HG02588 (cell line): ENCODE results near the gene PPP6R2.
"Not testable (repeated sequence)": the region's sequence is repeated elsewhere in the genome, so short reads cannot be mapped to it uniquely, and the experiment has no call there.

Experiments used
- ATAC-seq: cut with Tn5 transposase; IDR thresholded peaks from one replicate; pipeline ENCODE4 v1.9.1; 2021; ENCODE audit warnings: mild to moderate bottlenecking, moderate library complexity; ENCODE audit not compliant: unreplicated experiment

Gene PPP6R2

DNA sequence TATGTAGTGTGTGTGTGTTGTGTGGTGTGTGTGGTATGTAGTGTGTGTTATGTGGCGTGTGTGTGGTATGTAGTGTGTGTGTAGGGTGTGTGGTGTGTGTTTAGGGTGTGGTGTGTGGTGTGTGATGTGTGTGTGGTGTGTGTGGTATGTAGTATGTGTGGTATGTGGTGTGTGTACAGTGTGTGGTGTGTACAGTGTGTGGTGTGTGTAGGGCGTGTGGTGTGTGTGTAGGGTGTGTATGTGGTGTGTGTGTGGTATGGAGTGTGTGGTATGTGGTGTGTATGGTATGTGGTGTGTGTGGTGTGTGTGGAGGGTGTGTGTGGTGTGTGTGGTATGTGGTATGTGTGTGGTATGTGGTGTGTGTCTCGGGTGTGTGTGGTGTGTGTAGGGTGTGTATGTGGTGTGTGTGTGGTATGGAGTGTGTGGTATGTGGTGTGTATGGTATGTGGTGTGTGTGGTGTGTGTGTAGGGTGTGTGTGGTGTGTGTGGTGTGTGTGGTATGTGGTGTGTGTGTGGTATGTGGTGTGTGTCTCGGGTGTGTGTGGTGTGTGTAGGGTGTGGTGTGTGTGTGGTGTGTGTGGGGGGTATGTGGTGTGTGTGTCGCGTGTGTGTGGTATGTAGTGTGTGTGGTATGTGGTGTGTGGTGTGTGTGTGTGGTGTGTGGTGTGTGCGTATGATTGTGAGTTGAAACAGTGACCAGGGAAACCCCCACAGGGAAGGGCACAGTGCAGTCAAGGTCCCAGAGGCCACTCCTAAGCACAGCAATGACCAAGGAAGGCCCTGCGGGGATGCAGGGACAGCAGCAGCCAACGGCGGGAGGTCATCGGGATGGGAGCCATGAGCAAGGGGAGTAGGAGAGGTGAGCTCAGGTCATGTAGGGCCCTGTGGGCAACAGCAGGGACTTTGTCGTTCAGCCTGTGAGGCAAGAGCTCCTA is 2.9 kb upstream of the PPP6R2 start:
- ATAC-seq, result no peak

DNA sequence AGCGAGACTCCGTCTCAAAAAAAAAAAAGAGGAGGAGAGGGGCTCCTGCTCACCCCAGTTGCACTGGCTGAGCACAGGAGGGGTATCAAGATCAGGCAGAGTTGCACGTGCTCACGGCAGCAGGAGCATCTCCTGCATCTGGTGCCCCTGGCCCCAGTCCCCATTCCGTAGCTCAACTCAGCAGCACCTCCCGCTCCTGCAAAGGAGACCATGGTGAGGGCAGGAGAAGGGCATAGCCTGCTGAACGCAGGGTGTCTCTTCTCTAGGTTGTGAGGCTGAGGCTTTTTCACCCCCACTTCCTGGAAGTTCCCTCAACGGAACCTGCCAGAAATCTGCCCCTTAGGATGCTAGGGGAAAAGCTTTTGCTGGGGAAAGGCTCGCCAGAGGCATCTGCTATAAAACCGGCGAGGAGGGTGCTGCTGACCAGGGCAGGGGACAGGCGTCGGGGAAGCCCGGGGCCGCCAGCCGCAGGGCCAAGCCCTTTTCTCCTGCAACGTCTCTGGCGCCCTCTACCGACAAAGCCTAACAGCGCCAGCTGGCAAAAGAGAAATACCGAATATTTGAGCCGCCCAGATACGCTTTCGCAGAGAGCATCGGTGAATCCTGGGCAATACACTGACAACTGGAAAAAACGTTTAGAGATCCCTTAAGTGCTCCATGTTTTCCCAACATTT is 1.0 kb upstream of the PPP6R2 start:
- ATAC-seq, result no peak

DNA sequence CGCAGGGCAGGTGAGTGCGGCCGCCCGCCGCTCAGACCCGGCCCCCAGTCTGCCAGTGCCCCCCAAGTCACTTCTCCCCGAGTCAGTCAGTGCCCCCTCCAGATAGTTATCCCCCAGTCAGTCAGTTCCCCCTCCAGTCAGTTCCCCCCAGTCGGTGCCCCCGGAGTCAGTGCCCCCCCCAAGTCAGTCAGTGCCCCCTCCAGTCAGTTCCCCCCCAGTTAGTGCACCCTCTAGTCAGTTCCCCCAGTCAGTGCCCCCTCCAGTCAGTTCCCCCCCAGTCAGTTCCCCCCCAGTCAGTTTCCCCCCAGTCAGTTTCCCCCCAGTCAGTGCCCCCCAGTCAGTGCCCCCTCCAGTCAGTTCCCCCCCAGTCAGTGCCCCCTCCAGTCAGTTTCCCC is 411 bp downstream of the PPP6R2 start:
- no peak for ATAC-seq

DNA sequence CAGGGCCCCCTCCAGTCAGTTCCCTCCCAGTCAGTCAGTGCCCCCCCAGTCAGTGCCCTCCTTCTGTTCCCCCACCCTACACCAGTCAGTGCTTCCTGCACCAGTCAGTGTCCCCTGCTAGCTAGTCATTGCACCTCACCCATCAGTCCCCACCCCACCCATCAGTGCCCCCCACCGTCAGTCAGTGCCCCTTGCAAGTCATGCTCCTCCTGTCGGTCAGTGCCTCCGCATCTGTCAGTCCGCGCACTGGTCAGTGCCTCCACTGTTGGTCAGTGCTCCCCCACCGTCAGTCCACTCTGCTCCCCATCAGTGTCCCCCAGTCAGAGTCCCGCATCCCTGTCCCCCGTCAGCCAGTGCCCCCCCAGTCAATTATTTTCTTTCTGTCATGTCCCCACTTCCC is 3.3 kb downstream of the PPP6R2 start:
- no peak for ATAC-seq

DNA sequence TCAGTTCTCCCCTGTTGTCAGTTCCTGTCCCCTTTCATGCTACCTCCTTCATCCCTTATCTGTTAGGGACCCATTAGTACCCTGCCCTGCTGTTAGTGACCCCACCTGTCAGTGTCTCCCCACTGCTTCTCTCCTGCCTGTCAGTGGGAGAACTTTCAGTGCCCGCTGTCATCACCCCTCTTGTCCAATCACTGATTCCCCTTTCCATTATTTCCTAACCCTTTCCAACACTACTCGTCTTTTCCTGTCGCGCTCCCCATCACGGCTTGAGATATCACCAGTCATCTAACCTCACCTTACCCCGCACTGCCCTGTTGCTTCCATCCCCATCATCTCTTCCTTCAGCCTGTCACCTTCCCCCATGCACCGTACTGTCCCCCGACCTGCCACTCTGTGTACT is 4.0 kb downstream of the PPP6R2 start:
- no peak for ATAC-seq

DNA sequence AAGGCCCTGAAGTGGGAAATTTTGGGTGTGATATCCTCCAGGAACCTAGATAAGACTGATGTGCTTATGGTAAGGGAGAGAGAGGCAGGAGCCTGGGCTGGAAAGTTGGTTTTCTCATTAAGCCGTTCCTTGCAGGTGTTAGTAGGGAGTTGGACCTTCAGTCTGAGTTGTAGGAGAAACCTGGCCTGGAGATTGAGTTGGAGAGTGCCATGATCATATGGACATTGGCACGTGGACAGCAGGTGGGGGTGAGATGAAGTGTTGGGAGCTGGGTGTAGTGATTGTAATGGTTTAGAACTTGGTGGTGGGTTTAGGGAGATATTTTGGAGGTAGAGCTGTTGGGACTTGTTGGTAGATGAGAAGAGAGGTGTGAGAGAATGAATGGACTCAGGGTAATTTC is 4.9 kb downstream of the PPP6R2 start:
- no peak for ATAC-seq

DNA sequence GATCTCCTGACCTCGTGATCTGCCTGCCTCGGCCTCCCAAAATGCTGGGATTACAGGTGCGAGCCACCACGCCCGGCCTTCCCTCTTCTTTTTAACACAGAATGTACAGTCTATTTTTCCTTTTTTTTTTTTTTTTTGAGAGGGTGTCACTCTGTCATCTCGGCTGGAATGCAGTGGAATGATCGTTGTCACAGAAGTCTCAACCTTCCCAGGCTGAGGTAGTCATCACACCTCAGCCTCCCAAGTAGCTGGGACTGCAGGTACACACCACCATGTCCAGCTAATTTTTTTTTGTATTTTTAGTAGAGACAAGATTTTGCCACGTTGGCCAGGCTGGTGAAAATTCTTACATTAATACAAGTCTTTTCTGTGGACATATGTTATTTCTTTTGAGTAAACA is 13.1 kb downstream of the PPP6R2 start:
- no peak for ATAC-seq

DNA sequence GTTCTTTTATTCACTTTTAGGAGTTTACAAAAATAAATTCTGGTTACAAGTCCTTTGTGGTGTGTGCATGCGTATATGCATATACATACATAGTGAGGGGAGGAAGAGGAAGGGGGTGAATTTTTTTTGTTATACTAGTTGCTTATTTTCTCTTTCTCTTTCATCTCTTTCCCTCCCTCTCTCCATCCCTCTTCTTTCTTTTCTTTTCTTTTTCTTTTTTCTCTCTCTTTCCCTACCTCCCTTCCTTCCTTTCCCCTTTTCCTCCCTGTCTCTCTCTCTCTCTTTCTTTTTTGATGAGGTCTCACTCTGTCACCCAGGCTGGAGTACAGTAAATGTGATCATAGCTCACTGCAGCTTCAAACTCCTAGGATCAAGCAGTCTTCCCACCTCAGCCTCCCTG is 14.1 kb downstream of the PPP6R2 start:
- ATAC-seq, result no peak

DNA sequence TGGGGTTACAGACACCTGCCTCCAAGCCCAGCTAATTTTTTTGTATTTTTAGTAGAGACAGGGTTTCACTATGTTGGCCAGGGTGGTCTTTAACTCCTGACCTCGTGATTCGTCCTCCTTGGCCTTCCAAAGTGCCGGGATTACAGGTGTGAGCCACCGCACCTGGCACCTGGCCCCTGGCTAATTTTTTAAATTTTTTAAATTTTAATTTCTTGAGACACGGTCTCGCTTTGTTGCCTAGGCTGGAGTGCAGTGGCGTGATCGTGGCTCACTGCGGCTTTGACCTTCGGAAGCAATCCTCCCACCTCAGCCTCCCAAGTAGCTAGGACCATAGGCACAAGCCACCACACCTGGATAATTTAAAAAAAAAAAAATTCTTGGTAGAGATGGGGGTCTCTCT is 14.6 kb downstream of the PPP6R2 start:
- ATAC-seq, result no peak

DNA sequence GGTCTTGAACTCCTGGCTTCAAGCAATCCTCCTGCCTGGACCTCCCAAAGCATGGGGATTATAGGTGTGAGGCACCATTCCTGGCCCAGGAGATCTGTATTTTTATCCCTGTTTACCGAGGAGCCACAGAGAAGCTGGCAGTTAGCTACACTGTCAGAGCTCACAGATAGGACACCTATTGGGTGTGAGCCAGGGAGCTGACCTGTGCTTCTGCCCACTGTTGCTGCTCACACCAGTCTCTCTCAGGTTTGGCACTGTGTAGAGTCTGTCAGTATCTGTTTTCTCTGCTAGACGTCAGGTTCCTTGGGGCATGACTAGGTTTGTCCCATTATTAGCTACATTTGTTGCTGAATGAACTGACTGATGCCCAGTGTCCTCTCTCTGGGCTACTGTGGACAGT is 17.5 kb downstream of the PPP6R2 start:
- ATAC-seq, result no peak

DNA sequence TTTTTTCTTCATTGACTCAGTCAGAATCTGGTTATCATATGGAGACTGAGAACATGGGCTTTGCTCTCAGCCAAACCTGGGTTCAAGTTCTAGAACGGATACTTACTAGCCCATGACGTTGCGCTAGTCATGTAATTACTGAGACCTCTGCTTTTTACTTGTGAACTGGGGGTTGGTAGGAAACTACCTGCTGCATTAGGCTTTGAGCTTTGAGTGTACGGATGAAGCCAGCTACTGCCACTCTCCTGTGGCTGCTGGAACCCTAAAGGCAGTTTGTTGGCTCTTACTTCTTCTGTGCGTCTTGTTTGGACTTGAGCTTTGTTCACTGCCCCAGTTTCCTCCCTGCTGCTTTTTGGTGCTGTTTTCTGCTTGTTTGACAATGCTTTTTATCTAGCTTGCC is 18.1 kb downstream of the PPP6R2 start:
- no peak for ATAC-seq

DNA sequence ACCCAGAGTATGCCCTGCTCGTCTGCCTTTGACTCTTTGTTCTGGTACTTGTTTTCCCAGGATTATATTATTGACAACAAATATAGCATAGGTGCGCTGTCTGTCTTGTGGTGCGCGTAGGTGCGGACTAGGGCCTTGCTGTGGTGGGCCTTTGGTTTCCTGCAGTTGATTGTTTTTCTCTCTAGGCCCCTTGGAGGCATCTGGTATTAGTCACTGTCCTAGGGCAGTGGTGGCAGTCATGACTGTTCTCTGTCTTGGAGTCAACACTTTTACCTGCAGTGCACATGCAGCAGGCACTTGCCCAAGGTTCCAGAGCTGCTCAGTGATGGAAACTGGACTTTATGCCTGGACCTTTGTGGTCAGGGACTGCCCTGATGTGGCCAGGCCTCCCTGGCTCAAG is 18.6 kb downstream of the PPP6R2 start:
- no peak for ATAC-seq

DNA sequence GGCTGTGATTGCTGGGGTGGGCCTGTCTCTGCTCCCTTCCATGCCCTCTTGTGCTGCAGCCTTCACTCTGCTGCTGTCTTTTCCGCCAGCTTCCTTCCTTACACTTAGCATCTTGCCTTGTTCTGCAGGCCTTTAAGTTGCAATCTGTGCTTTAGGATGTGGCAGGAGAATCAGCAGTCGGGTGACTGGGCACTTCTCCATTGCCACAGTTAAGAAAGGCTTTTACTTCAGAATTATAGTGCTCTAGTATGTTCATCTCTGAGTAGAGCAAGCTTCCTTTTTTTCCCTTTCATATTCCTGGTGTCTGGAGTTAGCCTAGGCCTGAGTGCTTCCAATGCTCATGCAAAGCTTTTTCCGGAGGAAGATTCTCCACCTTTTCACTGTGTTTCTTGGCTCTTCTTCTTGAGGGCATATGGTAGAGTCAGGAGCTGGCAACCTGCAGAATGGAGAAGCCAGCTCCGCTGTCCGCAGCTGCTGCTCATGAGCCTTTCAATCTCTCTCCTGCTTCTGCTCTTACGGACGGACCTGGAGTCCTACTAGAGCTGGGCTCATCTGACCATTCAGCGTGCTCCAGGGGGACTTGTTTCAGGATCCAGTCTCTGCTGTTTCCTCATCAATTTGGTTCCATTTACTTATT is 20.2 kb downstream of the PPP6R2 start:
- no peak for ATAC-seq

DNA sequence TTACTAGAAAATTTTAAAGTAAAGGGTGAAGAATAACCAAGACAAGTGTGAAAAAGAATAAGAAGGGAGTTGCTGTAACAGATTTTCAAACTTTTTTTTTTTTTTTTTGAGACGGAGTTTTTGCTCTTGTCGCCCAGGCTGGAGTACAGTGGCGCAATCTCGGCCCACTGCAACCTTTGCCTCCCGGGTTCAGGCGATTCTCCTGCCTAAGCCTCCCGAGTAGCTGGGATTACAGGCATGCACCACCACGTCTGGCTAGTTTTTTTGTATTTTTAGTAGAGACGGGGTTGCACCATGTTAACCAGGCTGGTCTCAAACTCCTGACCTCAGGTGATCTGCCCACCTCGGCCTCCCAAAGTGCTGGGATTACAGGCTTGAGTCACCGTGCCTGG is 20.7 kb downstream of the PPP6R2 start:
- ATAC-seq, result not testable (repeated sequence)

DNA sequence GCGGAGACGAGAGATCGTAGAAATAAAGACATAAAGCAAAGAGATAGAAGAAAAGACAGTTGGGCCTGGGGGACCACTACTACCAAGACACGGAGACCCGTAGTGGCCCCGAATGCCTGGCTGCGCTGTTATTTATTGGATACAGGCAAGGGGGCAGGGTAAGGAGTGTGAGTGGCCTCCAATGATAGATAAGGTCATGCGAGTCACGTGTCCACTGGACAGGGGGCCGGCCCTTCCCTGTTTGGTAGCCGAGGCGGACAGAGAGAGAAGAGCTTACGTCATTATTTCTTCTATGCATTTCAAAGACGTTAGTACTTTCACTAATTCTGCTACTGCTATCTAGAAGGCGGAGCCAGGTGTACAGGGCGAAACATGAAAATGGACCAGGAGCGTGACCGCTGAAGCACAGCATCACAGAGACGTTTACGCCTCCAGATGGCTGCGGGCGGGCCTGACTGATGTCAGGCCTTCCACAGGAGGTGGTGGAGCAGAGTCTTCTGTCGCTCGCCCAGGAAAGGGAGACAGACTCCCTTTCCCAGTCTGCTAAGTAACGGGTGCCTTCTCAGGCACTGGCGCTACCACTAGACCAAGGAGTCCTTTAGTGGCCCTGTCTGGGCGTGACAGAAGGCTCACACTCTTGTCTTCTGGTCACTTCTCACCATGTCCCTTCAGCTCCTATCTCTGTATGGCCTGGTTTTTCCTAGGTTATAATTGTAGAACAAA is 24.8 kb downstream of the PPP6R2 start:
- ATAC-seq, result no peak

DNA sequence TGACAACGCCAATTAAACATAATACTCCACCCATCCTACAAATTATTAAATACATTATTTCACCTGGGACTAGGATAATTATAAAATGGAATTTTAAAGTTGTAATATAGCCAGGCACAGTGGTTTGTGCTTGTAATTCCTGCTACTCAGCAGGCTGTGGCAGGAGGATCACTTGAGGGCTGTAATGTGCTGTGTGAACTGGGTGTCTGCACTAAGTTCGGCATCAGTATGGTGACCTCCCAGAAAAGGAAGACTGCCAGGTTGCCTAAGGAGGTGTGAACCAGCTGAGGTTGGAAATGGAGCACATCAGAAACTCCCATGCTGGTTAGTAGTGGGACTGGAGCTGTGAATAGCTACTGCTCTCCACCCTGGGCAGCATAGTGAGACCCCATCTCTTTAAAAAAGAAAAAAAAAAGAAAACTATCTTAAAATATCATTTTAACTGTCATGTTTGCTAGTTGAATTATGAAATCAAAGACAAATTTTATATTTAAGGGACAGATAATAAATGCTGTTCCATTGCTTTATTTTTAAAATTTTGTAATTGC is 28.0 kb downstream of the PPP6R2 start:
- ATAC-seq, result no peak

DNA sequence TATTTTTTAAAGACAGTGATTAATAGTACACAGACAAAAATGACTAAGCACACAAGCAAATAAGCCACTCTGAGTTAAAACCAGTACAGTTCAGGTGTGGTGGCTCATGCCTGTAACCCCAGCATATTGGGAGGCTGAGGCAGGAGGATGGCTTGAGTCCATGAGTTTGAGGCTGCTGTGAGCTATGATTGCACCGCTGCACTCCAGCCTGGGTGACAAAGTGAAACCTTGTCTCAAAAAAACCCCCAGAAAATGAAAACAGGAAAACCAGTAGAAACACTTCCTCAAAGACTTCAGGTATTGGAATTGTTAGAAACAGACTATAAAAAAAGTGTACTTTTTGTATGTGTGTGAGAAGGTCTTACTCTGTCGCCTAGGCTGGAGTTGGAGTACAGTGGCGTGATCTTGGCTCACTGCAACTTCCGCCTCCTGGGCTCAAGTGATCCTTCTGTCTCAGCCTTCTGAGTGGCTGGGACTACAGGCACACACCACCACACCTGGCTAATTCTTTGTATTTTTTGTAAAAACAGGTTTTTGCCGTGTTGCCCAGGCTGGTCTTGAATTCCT is 33.0 kb downstream of the PPP6R2 start:
- no peak for ATAC-seq

DNA sequence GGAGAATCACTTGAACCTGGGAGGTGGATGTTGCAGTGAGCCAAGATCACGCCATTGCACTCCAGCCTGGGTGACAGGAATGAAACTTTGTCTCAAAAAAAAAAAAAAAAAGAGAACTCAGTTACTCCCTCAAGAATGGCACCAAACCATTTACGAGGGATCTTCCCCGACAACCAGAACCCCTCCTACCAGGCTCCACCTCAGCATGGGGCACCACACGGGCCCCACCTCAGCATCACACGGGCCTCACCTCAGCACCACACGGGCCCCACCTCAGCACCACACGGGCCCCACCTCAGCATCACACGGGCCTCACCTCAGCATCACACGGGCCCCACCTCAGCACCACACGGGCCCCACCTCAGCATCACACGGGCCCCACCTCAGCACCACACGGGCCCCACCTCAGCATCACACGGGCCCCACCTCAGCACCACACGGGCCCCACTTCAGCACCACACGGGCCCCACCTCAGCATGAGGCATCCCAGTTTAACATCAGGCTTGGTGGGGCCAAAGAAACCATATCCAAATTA is 38.0 kb downstream of the PPP6R2 start:
- ATAC-seq, result not testable (repeated sequence)

DNA sequence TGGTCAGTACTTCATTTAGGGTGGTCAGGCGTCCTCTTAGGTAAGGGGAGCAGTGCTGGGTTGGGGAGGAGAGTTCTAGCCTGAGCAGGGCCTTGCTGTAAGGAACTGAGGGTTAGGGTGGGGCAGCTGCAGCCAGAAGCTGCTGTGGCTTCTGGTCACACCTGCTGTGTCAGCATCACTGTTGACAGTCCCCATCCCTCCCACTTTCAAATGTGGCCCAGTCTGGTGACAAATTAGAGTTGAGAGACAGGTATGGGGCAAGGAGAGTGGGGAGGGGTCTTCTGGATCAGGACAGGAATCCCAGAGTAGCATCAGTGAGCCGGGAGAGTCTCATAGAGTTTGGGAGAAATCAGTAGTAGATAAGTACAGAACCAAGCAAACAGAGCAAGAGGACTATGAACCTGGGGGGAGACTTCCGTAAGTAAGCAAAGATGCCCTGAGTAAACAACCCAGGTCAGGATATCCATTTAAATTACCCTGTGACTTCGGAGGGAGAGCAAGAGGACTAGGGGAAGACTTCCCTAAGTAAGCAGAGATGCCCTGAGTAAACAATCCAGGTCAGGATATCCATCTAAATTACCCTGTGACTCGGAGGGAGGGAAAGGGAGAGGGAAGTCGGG is 53.7 kb downstream of the PPP6R2 start:
- no peak for ATAC-seq
